SK-N-MC (cell line): ENCODE results near the gene NAPSA.

Experiments used
- DNase-seq: peaks from one replicate; pipeline ENCODE4 v3.0.0-alpha.2; 2011; ENCODE audit warnings: low read depth, low spot score
- H3K27ac ChIP-seq: fragments of 200-600 bp; sonication (generic); 2 replicates; pipeline ENCODE4 v1.5.1; 2016; ENCODE audit warnings: mixed run types
- H3K36me3 ChIP-seq: fragments of 200-600 bp; sonication (generic); 2 replicates; pipeline ENCODE4 v1.6.1; 2017; ENCODE audit warnings: antibody characterized with exemption, low read length, mixed read lengths; ENCODE audit not compliant: insufficient read depth
- H3K4me3 ChIP-seq: fragments of 200-600 bp; sonication (generic); 2 replicates; pipeline ENCODE4 v1.5.1; 2016
- H3K9ac ChIP-seq: fragments of 200-600 bp; sonication (generic); 2 replicates; pipeline ENCODE4 v1.8.0; 2017; ENCODE audit warnings: mixed run types, mixed read lengths; ENCODE audit not compliant: insufficient read length
- H3K9me3 ChIP-seq: fragments of 200-600 bp; sonication (generic); 2 replicates; pipeline ENCODE4 v1.6.1; 2017; ENCODE audit warnings: low read depth, mild to moderate bottlenecking, antibody characterized with exemption, low read length, moderate library complexity, mixed read lengths
- EZH2 ChIP-seq: fragments of 200-600 bp; sonication (generic); IDR thresholded peaks from one replicate; pipeline ENCODE4 v1.6.1; 2017; ENCODE audit warnings: antibody characterized with exemption
- FOXP2 ChIP-seq: optimal IDR thresholded peaks from 2 replicates; pipeline ENCODE3; 2011; ENCODE audit warnings: mild to moderate bottlenecking, moderate library complexity; ENCODE audit not compliant: insufficient read depth; ENCODE audit errors: extremely low read length, control extremely low read depth
- POLR2AphosphoS5 ChIP-seq: IDR thresholded peaks from 2 replicates; pipeline ENCODE4 v1.6.1; 2012; ENCODE audit warnings: mild to moderate bottlenecking, low read depth, low read length, borderline replicate concordance

The NAPSA gene

DNA sequence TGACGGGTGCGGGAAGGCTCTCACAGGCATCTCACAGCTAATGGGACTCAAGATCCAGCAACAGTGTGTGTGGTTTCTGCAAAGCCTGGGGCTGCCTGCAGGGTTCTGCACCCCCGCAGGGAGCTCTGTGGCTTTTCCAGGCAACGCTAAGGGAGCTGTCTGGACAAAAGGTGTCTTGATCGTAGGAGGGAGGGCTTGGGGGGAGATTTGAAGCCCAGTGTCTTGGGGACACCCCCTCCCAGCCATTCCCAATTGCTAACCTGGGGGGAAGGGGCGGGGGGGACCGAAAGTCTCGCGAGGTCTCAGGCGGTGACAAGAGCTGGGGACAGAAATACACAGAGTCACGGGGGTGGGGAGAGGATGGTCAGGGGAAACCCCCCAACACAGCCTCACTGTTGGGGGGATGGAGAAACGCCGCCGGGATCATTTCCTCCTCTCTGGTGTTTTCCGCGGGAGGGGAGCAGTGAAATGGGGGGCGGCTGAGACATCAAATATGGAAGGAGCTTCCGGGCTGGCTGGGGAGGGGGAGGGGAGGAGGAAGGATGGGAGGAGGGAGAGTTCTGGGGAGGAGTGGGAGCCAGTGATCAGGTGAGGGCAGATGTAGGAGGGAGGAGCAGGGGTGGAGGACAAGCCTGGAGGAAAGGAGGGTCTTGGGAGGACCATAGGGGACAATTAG is 49.5 kb downstream of the NAPSA start:
- H3K9me3 ChIP-seq = no peaks in the 10 kb centered on the region
- DNase-seq = peak; percentile 16
- H3K36me3 ChIP-seq = no peaks in the 10 kb centered on the region
- no peak overlapping the region for H3K27ac ChIP-seq
- no peak overlapping the region for H3K9ac ChIP-seq
- no peak for TF ChIP-seq POLR2AphosphoS5
- TF ChIP-seq EZH2 = no peak
- TF ChIP-seq FOXP2 = no peak
- peak overlapping the region; percentile 70 for H3K4me3 ChIP-seq

DNA sequence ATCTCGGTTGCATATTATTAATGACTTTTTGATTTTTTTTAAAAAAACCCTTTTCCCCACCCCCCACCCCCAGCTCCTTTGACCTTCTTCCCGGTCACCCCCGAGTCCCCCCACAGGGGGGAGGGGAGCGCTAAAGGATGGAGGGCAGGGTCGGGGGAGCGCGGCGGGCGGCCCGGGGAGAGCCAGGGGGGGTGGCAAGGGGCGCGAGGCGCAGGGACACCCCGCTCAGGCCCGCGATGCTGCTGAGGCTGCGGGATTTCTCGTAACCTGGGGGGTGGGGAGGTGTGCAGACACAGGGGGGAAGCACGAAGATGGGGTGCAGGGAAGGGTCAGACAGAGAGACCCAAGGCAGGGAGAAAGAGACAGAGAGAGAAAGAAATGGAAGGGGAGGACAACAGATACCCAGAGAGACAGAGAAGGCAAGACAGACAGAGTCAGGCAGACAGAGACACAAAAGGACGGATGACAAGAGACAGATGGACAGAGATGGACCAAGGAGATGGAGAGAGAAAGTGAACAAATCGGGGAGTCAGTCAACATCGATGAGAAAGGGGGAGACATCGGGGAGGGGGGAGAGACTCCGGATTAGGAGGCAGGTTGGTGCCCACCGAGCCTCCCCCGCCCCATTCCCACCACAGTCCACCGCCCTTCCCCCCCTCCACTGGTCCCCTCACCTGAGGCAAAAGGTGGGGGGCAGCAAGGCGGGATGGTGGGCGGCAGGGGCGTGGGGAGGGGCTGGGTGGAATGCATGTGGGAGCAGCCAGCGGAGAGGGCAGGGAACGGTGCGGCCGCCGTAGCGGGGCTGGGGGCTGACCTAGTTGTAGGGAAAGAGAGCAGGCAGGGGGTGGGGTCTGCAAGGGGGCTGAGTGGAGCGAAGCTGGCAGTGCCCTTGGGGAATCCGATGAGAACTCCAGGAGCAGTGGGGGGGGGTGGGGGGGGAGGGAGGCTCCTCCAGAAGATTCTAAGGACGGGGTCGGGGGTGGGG is 50.4 kb downstream of the NAPSA start:
- no peak overlapping the region for H3K27ac ChIP-seq
- H3K4me3 ChIP-seq = peak overlapping the region; percentile 70
- DNase-seq = no peak

DNA sequence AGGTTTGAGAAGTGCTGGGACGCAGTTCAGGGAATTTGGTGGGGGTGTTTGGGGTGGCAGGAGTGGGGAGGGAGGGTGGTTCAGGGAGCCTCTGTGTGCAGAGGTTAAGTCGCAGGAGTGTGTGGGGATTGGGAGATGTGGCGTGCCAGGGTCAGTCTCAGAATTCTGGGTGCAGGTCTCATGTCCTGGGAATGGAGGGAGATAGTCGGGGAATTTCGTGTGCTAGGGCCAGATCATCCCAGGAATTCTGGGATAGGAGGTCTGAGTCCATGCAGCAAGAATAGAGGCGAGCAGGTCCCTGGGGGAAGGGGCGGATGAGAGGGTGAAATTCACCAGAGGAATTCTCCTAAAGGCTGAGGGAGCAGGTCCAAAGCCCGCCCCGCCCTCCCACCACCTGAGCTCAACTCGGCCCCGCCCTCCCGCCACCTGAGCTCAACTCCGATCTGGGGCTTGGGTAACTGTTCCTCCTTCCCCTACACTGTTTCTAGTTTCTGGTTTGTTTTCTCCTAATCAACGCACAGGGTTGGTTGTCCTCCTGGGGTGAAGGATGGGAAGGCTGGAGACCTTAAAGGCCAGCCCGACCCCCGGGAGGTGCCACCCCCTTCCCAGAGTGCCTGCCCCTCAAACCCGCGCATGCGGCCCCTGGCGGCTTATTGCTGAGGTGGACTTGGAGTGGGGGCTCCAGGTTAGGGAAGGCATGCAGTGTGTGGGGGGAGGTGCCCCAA is 51.5 kb downstream of the NAPSA start:
- Histone ChIP-seq H3K27ac (no peak overlapping the region), H3K36me3 (no peaks in the 10 kb centered on the region), H3K9me3 (no peaks in the 10 kb centered on the region), H3K9ac (no peak overlapping the region), H3K4me3 (no peak overlapping the region)
- no peak for TF ChIP-seq POLR2AphosphoS5
- TF ChIP-seq EZH2 = no peak
- no peak for TF ChIP-seq FOXP2
- DNase-seq = no peak

More for the DNA sequence above, 50.4 kb downstream of the NAPSA start:
- Histone ChIP-seq H3K9me3 (no peaks in the 10 kb centered on the region), H3K36me3 (no peaks in the 10 kb centered on the region), H3K9ac (no peak overlapping the region)
- TF ChIP-seq EZH2 (no peak), POLR2AphosphoS5 (no peak), FOXP2 (no peak)

- TF ChIP-seq EZH2 (no peak), FOXP2 (no peak), POLR2AphosphoS5 (no peak)
- Histone ChIP-seq H3K36me3 (no peaks in the 10 kb centered on the region), H3K27ac (no peak overlapping the region), H3K9me3 (no peaks in the 10 kb centered on the region), H3K4me3 (peak overlapping the region; percentile 64; the same call in 1 of the 2 replicates), H3K9ac (no peak overlapping the region)
- no peak for DNase-seq
These were observed 52.2 kb downstream of the NAPSA start for GRCh38 chr19:50312967-50313811.

DNA sequence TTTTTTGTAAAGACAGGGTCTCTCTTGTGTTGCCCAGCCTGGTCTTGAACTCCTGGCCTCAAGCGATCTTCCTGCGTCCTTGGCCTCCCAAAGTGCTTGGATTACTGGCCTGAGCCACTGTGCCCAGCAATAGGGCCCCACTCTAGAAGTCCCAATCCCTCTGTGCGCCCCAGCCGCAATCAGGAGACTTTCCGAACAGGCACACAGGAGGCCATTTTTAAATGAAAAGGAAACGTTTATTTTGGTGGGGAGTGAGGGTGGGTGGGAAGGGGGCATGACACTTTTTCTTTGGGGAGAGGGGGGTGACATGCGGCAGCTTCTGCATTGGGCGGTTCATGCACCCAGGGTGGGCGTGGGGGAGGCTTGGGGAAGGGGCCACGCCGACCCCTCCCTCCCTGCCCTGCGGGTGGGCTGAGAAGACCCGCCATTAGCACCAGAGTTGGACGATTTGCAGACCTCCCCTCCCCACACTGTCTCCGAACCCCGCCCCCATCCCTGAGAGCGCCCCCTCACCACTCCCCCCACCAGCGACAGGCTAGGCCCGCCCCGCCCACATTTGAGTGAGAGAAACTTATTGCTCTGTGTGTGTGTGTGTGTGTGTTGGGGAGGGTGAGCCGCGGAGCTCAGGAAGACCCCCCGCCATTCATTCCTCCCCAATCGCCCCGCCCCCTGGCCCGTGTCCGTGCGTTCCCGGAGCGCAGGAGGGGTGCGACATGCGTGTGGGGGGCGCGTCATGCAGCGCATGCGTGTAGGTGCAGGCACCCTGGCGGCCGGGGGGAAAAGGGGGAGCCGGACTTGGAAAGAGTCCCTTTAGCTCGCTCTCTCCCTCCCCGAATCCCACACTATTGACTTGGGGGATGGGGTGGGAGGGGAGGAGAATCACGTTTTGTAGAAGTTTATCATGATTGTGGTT is 53.5 kb downstream of the NAPSA start:
- no peak overlapping the region for H3K27ac ChIP-seq
- no peak for DNase-seq
- TF ChIP-seq POLR2AphosphoS5 (no peak), EZH2 (no peak), FOXP2 (no peak)
- H3K36me3 ChIP-seq = no peaks in the 10 kb centered on the region
- no peak overlapping the region for H3K9ac ChIP-seq
- no peaks in the 10 kb centered on the region for H3K9me3 ChIP-seq
- peak overlapping the region; percentile 64 for H3K4me3 ChIP-seq

- Histone ChIP-seq H3K4me3 (no peak overlapping the region), H3K9me3 (no peaks in the 10 kb centered on the region), H3K36me3 (no peaks in the 10 kb centered on the region), H3K27ac (no peak overlapping the region), H3K9ac (no peak overlapping the region)
- DNase-seq = no peak
- TF ChIP-seq FOXP2 (no peak), POLR2AphosphoS5 (no peak), EZH2 (no peak)
These were observed 54.5 kb downstream of the NAPSA start for GRCh38 chr19:50310759-50311465.

GRCh38 chr19:50309396-50310125 is 55.9 kb downstream of the NAPSA start:
- TF ChIP-seq POLR2AphosphoS5 (no peak), EZH2 (no peak), FOXP2 (no peak)
- Histone ChIP-seq H3K36me3 (no peaks in the 10 kb centered on the region), H3K9me3 (no peaks in the 10 kb centered on the region), H3K27ac (no peak overlapping the region), H3K4me3 (no peak overlapping the region), H3K9ac (no peak overlapping the region)
- DNase-seq = no peak
